Neural progenitor cell (in vitro differentiated cells): ENCODE results near the gene IFT88. TPM values are rescaled to one million over a fixed set of nuclear protein-coding genes. Genes with fewer than 3 reads are reported as not detected.

ENCODE experiments used
- DNase-seq: peaks from one replicate; pipeline ENCODE4 v3.0.0-alpha.2; 2016; ENCODE audit warnings: low spot score
- H2AFZ ChIP-seq: fragments of 200-600 bp; sonication (generic); replicated peaks from 2 replicates; pipeline ENCODE4 v1.6.1; 2016; ENCODE audit warnings: antibody characterized with exemption
- H3F3A ChIP-seq: fragments of 200-600 bp; sonication (generic); 2 replicates; pipeline ENCODE4 v1.6.1; 2016; ENCODE audit warnings: antibody characterized with exemption, low read depth
- H3K27ac ChIP-seq: fragments of 200-600 bp; sonication (generic); 2 replicates; pipeline ENCODE4 v1.5.1; 2016; ENCODE audit warnings: mild to moderate bottlenecking
- H3K27me3 ChIP-seq: fragments of 200-600 bp; sonication (generic); 2 replicates; pipeline ENCODE4 v1.6.1; 2016; ENCODE audit warnings: mild to moderate bottlenecking, moderate library complexity
- H3K36me3 ChIP-seq: fragments of 200-600 bp; sonication (generic); 2 replicates; pipeline ENCODE4 v1.5.1; 2016
- H3K4me1 ChIP-seq: fragments of 200-600 bp; sonication (generic); 2 replicates; pipeline ENCODE4 v1.6.1; 2016; ENCODE audit warnings: mixed run types
- H3K4me2 ChIP-seq: fragments of 200-600 bp; sonication (generic); 2 replicates; pipeline ENCODE4 v1.6.1; 2016
- H3K4me3 ChIP-seq: fragments of 200-600 bp; sonication (generic); 2 replicates; pipeline ENCODE4 v1.5.1; 2016
- H3K79me2 ChIP-seq: fragments of 200-600 bp; sonication (generic); 2 replicates; pipeline ENCODE4 v1.6.1; 2016; ENCODE audit warnings: low read depth
- H3K9ac ChIP-seq: fragments of 200-600 bp; sonication (generic); 2 replicates; pipeline ENCODE4 v1.6.1; 2016
- H3K9me3 ChIP-seq: fragments of 200-600 bp; sonication (generic); 2 replicates; pipeline ENCODE4 v1.5.1; 2016; ENCODE audit warnings: low read depth
- H4K20me1 ChIP-seq: fragments of 200-600 bp; sonication (generic); 2 replicates; pipeline ENCODE4 v1.6.1; 2016; ENCODE audit warnings: low read depth
- H3K27ac Mint-ChIP-seq: 3 replicates; pipeline ENCODE4 v1.8.0; 2021; ENCODE audit warnings: mixed read lengths
- H3K27me3 Mint-ChIP-seq: 2 replicates; pipeline ENCODE4 v1.8.0; 2022; ENCODE audit warnings: low read depth, mild to moderate bottlenecking, inconsistent platforms, moderate library complexity, mixed read lengths; ENCODE audit not compliant: insufficient read depth
- H3K36me3 Mint-ChIP-seq: 3 replicates; pipeline ENCODE4 v1.8.0; 2021; ENCODE audit warnings: mixed read lengths
- H3K4me1 Mint-ChIP-seq: 3 replicates; pipeline ENCODE4 v1.8.0; 2021; ENCODE audit warnings: mixed read lengths
- H3K4me3 Mint-ChIP-seq: 3 replicates; pipeline ENCODE4 v1.8.0; 2021; ENCODE audit warnings: mild to moderate bottlenecking, moderate library complexity, mixed read lengths
- H3K9me3 Mint-ChIP-seq: 3 replicates; pipeline ENCODE4 v1.8.0; 2020; ENCODE audit warnings: mixed read lengths
- CTCF ChIP-seq: fragments of 200-600 bp; sonication (generic); IDR thresholded peaks from 2 replicates; pipeline ENCODE4 v1.5.1; 2017; ENCODE audit warnings: antibody characterized with exemption, mild to moderate bottlenecking
- EZH2 ChIP-seq: fragments of 200-600 bp; sonication (generic); IDR thresholded peaks from 2 replicates; pipeline ENCODE4 v1.6.1; 2017; ENCODE audit warnings: antibody characterized with exemption, mild to moderate bottlenecking, moderate library complexity
- EZH2phosphoT487 ChIP-seq: fragments of 200-600 bp; sonication (generic); IDR thresholded peaks from 2 replicates; pipeline ENCODE4 v1.6.1; 2017; ENCODE audit warnings: antibody characterized with exemption
- small RNA-seq: library from RNA; depleted of rRNA; stranded (forward); fragments of <200 nt; gene quantifications from one replicate; pipeline ENCODE3, GENCODE V24; 2015
- total RNA-seq: library from RNA; depleted of rRNA; stranded (reverse); fragments of >200 nt; gene quantifications from 2 replicates; pipeline ENCODE4 v1.2.3, GENCODE V29; 2015; ENCODE audit warnings: low replicate concordance

Gene IFT88
- total RNA-seq, 1 donor from 2014 or later: 18.4 TPM

- Histone ChIP-seq H3K9me3 (no peaks in the 10 kb centered on the region), H3K4me2 (no peak overlapping the region), H2AFZ (no peak overlapping the region), H3K27ac (no peak overlapping the region), H3K9ac (no peak overlapping the region), H3K4me1 (peaks cover 7% of the 10 kb centered on the region), H3K4me3 (no peak overlapping the region), H3F3A (no peaks in the 10 kb centered on the region), H3K36me3 (no peaks in the 10 kb centered on the region), H3K27me3 (no peaks in the 10 kb centered on the region), H3K79me2 (no peaks in the 10 kb centered on the region), H4K20me1 (no peaks in the 10 kb centered on the region)
- Mint-ChIP-seq H3K27me3 (peaks cover 2% of the 10 kb centered on the region), H3K4me3 (no peak overlapping the region), H3K9me3 (no peaks in the 10 kb centered on the region), H3K36me3 (peaks cover 9% of the 10 kb centered on the region), H3K4me1 (peaks cover 5% of the 10 kb centered on the region), H3K27ac (no peak overlapping the region)
- DNase-seq: no peak
- no peak for TF ChIP-seq CTCF
- TF ChIP-seq EZH2phosphoT487: no peak
- no peak for TF ChIP-seq EZH2
Observed at GRCh38 chr13:20738616-20739015, 171.7 kb downstream of the IFT88 start.

GRCh38 chr13:20740021-20740420 lies 173.1 kb downstream of the IFT88 start:
- Histone ChIP-seq H2AFZ (no peak overlapping the region), H3K4me1 (peaks cover 7% of the 10 kb centered on the region), H3K9me3 (no peaks in the 10 kb centered on the region), H3K36me3 (no peaks in the 10 kb centered on the region), H3K27ac (no peak overlapping the region), H4K20me1 (no peaks in the 10 kb centered on the region), H3F3A (no peaks in the 10 kb centered on the region), H3K27me3 (no peaks in the 10 kb centered on the region), H3K79me2 (no peaks in the 10 kb centered on the region), H3K9ac (no peak overlapping the region), H3K4me3 (no peak overlapping the region), H3K4me2 (no peak overlapping the region)
- no peaks in the 10 kb centered on the region for H3K4me1 Mint-ChIP-seq
- no peak overlapping the region for H3K4me3 Mint-ChIP-seq
- H3K27me3 Mint-ChIP-seq: peaks cover 2% of the 10 kb centered on the region
- TF ChIP-seq CTCF (no peak), EZH2phosphoT487 (no peak), EZH2 (no peak)
- no peak overlapping the region for H3K27ac Mint-ChIP-seq
- H3K9me3 Mint-ChIP-seq: peaks cover 4% of the 10 kb centered on the region
- peaks cover 9% of the 10 kb centered on the region for H3K36me3 Mint-ChIP-seq
- DNase-seq: no peak

Small RNA genes within 50 kb of the gene (small RNA-seq; reads per million reads assigned to genes)
- 0.07 reads per million for gene RNU2-7P

Other genes starting within 250 kb of the IFT88 start
- gene CRYL1, start 41.3 kb upstream of the IFT88 start, total RNA-seq: 0.37 and 3.6 TPM in 2 replicates
- 1.4 and 2.6 TPM in 2 replicates for gene IL17D, start 136.5 kb downstream of the IFT88 start, total RNA-seq
- 12.3 and 13.3 TPM in 2 replicates for gene EEF1AKMT1, start 206.8 kb downstream of the IFT88 start, total RNA-seq